ENCODE data around the gene ANKRD34A. TPM values are rescaled to one million over a fixed set of nuclear protein-coding genes. Genes with fewer than 3 reads are reported as not detected.

ANKRD34A gene
- total and polyA plus RNA-seq, 2 of the 8 experiments (the other 6 are each of a cell fraction or from before 2014, with no cell fraction given), result 0.15 to 0.20 TPM

DNA sequence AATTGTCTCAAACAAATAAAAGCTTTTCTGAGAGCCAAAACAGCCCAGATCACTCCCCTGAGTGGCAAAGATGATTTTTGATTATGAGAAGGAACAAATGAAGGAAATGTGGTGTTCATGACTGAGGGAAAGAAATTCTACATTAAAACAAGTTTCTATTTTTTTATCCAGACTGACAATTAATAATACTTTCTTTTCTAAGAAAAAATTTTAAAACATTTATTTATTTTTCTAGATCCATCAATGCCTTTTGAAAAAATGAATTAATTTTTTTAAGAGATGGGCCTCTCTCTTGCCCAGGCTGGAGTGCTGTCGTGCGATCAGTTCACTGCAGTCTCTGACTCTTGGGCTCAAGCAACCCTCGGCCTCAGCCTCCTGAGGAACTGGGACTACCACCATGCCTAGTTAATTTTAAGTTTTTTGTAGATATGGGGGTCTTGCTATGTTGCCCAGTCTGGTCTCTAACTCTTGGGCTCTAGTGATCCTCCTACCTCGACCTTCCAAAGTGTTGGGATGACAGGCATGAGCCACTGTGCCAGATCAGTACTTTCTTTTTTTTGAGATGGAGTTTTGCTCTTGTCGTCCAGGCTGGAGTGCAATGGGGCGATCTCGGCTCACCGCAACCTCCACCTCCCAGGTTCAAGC lies 43.2 kb upstream of the ANKRD34A start (continued):
- TF ChIP-seq GTF2F1 (IDR thresholded peaks at IDR 0.05; ENCODE audit: borderline replicate concordance, low read depth, low read length), result no peak

All from H1 (cell line).